Measurements from ENCODE around the gene RUSC1.

DNA sequence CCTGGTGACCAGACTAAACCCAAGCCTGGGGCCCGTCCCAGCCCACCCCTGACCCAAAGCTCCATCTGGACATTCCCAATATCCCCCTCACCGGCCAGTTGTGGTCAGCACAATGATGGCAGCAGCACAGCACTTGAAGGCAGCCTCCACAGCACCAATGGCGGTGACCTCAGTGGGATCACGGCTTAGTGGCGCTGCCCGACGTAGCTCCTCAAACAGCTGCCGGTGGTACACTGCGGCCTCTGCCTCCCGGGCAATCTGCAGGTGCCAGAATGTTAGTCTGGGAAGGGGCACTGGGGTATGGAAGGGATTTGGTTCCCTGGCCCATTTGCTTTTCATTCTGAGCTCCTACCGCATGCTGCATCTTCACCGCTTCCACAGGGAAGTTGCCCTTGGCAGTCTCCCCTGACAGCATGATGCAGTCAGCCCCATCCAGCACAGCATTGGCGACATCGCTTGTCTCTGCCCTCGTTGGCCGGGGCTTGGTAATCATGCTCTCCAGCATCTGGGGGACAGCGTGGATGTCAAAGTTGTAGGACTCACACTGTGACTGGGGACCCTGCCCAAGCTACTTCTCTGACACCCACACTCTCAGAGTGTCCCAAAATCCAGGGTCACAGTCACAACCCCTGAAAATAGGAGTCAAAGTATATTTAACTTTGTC, 27.5 kb upstream of the RUSC1 start:
- no peak for TF ChIP-seq NR2C2 (CRISPR knock-in tag; IDR thresholded peaks at IDR 0.05)
- TF ChIP-seq, protein P1, sequence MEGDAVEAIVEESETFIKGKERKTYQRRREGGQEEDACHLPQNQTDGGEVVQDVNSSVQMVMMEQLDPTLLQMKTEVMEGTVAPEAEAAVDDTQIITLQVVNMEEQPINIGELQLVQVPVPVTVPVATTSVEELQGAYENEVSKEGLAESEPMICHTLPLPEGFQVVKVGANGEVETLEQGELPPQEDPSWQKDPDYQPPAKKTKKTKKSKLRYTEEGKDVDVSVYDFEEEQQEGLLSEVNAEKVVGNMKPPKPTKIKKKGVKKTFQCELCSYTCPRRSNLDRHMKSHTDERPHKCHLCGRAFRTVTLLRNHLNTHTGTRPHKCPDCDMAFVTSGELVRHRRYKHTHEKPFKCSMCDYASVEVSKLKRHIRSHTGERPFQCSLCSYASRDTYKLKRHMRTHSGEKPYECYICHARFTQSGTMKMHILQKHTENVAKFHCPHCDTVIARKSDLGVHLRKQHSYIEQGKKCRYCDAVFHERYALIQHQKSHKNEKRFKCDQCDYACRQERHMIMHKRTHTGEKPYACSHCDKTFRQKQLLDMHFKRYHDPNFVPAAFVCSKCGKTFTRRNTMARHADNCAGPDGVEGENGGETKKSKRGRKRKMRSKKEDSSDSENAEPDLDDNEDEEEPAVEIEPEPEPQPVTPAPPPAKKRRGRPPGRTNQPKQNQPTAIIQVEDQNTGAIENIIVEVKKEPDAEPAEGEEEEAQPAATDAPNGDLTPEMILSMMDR (IDR thresholded peaks at IDR 0.05): no peak
- no peak for TF ChIP-seq TEAD1 (CRISPR knock-in tag; IDR thresholded peaks at IDR 0.05)
- no peak for TF ChIP-seq MAX (CRISPR knock-in tag; IDR thresholded peaks at IDR 0.05)
- no peak for TF ChIP-seq ATF2 (CRISPR knock-in tag; IDR thresholded peaks at IDR 0.05; ENCODE audit: borderline replicate concordance, low read depth)
- no peak for TF ChIP-seq E2F4 (CRISPR knock-in tag; IDR thresholded peaks at IDR 0.05; ENCODE audit: borderline replicate concordance, low read depth)
- TF ChIP-seq, protein P2, sequence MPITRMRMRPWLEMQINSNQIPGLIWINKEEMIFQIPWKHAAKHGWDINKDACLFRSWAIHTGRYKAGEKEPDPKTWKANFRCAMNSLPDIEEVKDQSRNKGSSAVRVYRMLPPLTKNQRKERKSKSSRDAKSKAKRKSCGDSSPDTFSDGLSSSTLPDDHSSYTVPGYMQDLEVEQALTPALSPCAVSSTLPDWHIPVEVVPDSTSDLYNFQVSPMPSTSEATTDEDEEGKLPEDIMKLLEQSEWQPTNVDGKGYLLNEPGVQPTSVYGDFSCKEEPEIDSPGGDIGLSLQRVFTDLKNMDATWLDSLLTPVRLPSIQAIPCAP (CRISPR knock-in tag; IDR thresholded peaks at IDR 0.05): no peak
- TF ChIP-seq FOXK1 (CRISPR knock-in tag; IDR thresholded peaks at IDR 0.05): no peak
- TF ChIP-seq, protein P3, sequence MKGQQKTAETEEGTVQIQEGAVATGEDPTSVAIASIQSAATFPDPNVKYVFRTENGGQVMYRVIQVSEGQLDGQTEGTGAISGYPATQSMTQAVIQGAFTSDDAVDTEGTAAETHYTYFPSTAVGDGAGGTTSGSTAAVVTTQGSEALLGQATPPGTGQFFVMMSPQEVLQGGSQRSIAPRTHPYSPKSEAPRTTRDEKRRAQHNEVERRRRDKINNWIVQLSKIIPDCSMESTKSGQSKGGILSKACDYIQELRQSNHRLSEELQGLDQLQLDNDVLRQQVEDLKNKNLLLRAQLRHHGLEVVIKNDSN (CRISPR knock-in tag; IDR thresholded peaks at IDR 0.05): no peak

All from WTC11 (cell line).